Anterior cingulate cortex (tissue), 58 donors: ENCODE data around the gene MESP2.

Experiments used
- DNase-seq, 58 donors: peaks; one replicate each; lab custom pipeline; 2025; lab: John Stamatoyannopoulos, UW

MESP2 gene

DNA sequence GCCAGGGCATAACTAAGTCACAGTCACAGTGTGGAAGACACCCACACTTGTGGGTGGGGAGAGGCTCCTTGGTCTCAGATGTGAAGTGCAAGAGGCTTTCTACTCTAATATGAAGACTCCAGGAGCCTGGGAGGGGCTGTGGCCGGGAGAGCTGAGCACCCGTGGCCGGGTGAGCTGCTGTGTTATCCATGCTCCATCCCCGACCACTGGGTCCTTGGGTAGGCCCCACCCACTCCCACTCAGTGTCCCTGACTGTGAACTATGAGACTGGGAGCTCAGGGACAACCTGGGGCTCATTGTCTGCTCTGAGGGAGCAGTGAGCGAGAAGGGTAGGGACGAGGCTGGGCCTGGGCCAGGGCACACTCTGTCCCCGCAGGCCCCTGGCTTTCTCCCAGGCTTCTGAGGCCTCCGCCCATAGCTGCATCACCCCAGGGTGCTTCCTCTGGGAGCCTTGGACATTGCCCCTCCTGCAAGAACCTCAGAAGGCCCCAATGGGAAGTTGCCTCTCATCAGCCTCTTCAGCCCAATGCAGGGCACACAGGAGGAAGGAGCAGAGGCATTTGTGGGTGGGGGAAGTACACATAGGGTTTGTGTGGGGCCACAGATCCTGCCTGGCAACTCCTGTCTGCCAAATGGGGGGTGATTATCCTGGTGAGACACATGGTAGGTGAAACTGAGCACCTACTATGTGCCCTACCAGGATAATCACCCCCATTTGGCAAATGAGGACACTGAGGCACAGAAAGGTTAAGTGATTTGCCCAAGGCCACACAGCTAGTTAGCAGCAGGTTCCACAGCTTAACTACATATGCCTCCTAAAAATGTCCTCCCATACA lies 36.1 kb downstream of the MESP2 start:
- DNase-seq: no peak

DNA sequence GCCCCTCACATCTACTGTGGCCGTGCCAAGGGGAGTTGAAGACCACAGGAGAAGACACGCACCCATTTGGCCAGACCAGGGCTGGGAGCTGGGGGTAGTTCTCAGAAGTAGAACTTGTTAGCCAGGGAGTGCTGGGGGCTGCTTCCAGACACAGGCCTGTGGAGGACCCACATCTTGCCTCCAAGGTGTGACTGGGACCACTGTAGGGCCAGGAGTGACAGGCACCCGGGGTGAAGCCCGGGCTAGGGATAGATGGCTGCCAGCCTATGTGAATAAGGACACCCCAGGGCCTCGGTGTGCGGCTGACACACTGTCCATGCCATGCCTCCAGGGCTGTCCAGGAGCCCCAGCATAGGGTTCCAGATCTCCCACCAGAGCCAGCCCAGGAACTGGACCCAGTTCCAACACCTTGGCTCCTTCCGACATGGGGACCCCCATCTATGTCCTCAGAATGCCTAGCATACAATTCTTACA lies 36.8 kb downstream of the MESP2 start:
- DNase-seq: no peak

DNA sequence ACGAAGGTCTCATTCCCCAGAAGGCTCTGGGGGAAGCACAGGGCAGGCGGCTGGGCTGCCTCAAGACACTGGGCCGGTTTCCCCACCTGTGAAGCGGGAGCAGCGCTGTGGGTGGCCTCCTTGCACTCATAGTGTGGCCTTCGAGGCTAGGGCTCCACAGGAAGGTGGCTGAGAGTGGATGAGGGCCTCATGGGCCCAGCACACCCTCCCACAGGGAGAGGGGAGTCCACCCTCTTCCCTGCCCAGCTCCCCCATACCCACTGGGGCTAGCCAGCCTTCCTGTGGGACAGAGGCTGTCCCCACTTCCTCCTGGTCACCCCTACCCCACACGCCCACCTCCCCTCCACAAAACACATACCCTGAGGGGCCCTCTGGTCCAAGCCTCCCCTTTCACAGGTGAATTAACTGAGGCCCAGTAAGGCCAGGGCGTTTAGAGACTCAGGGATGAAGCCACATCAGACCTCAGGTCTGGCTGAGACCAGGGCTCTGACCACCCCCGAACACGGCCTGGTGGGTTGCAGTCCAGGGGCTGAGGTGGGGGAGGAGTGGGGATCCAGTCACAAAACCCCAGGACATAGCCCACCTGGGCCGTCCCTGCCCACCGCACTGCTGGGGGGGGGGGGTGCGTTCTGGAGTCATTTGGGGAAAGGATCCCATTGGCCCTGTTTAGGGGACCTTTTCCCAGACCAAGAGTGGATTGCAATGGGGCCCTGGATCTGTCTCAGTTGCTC lies 37.4 kb downstream of the MESP2 start:
- DNase-seq: no peak

DNA sequence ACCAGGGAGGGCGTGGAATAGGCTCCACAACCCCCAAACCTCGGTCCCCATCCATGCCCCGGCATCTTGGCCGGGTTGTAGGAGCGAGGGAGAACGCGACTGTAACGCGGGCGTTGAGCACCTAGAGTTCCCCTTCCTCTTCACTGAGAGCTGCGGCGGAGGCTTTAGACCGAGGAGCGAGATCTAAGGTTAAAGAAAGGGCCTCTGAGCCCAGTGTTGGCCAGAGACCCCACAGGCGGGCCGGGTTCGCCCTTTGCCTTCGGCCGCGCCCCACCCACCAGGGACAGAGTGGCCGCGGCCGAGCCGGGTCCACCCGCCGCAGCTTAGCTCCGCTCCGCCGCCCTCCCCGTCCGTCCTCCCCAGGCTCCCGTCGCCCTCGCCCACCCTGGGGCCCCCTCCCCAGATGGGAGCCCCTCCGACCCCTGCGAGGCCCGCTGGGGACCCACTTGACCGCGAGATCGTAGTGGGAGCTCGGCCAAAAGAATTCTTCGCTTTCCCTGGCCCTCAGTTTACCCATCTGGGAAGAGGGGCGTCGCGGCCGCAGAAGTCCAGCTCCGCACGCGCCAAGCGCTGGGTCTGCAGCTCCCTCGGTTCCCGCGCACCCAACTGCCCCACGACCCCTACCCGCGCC lies 38.1 kb downstream of the MESP2 start:
- DNase-seq: no peak

DNA sequence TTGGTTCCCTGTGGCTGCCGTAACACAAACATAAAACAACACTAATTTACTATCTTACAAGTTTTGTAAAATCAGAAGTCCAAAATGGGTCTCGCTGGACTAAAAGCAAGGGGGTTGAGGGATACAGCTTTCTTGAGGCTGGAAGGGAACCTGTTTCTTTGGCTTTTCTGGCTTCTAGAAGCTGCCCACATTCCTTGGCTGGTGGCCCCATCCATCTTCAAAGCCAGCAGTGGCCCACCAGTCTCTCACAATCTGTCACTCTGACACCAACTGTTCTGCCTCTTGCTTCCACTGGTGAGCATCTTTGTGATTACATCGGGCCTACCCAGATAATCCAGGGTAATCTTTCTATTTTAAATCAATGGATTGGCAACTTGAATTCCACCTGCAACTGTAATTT lies 39.6 kb downstream of the MESP2 start:
- no peak for DNase-seq

DNA sequence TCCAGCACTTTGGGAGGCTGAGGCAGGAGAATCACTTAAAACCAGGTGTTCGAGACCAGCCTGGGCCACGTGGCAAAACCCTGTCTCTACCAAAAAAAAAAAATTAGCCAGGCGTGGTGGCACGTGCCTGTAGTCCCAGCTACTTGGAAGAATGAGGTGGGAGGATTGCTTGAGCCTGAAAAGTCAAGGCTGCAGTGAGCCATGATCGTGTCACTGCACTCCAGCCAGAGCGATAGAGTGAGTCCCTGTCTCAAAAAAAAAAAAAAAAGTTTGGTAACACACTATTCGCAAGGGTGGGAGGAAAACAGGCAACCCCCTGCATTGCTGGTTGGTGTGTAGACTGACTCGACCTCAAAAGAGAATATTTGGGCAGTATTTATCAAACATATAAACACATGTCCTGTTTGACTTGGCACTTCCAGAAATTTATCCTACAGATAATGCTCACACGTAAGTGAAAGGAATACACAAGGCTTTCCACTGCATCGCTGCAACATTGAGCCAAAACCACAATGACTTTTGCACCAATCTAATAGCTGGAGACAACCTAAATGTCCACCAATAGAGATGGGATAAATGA lies 41.7 kb downstream of the MESP2 start:
- no peak for DNase-seq

DNA sequence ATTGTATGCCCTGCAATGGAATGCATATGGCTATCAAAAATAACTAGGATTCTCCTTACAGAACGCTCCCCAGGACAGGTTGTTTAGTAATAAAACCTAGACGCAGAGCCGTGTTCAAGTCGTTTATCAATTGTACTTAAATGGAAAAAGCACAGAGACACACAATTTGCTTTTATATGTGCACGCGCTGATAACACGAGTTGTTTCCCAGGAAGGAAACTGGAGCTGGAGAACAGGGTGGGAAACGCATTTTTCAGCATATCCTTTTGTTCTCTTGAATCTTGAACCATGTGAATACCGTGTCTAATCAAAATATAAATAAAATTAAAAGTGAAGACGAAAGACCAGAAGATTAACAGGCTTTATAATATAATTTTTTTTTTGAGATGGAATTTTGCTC lies 42.2 kb downstream of the MESP2 start:
- DNase-seq: no peak

DNA sequence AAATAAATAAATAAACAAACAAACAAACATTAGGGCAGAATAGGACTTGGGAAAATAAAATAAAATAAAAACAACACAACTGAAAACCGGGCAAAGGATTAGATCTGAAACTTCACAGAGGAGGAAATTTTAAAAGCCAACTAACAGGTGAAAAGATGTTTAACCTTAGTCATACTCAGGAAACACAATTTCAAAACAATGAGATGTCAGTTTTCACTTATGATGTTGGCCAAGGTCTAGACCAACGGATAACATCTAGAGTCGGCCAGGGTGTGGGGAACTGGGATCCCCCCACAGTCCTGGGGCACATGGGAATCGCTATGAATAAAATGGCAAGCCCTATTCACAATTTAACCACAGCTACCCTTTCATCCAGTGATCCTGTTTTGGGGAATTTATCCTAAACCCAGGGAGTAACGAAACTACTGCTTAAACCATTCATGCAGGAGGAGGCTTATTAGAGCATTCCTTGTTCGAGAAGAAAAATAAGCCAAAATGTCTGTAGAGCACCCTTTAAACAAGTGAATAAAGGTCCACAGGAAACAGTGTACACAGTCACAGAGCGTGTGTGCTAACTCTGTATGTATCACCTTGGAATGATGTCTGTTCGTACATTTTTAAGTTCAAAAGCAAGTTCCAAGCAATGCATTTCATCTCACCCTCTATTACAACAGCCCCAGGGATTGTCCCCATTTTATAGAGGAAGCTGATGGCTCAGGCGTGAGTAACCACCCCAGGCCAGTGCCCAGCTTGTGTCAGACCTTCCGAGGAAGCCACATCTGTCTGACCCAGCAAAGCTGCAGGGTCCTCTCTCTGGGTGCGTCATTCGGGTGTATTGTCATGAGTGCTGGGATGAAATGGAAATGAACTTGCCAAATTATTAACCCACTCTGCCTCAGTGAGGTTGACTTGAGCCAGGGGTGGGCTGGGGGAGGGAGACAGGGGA lies 44.8 kb downstream of the MESP2 start:
- DNase-seq: no peak

DNA sequence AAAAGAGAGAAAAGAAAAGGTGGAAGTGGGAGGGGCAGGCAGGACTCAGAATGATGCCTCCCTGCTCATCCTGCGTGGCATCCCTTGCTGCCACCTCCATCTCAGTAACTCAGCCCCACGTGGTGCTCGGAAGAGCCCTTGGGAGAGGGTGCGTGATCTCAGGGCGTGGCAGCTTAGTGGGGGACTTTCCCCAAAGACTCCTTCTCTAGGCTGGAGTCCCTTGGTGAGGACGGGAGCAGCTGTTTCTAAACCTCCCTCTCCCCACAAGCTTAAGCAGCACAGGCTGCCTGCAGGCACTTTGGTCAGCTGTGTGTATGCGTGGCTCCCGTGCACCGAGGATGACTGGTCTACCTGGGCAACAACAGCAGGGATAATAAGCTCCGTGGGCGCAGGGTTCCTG lies 45.9 kb downstream of the MESP2 start:
- DNase-seq: no peak

DNA sequence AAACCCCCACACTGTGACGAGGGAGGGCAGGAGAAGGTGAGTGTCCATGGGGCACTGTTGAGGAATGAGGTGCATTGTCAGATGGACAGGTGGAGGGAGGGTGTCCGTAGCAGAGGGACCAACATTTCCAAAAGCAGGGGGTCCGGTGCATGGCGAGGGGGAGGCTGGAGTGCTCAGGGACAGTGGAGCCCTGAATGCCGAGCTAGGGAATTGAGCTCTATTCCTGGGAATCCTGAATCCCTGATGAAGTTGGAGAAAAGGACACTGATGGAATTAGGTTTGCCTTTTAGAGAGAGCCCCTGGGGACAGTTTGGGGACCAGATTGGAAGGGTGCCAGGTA lies 46.4 kb downstream of the MESP2 start:
- DNase-seq: no peak

DNA sequence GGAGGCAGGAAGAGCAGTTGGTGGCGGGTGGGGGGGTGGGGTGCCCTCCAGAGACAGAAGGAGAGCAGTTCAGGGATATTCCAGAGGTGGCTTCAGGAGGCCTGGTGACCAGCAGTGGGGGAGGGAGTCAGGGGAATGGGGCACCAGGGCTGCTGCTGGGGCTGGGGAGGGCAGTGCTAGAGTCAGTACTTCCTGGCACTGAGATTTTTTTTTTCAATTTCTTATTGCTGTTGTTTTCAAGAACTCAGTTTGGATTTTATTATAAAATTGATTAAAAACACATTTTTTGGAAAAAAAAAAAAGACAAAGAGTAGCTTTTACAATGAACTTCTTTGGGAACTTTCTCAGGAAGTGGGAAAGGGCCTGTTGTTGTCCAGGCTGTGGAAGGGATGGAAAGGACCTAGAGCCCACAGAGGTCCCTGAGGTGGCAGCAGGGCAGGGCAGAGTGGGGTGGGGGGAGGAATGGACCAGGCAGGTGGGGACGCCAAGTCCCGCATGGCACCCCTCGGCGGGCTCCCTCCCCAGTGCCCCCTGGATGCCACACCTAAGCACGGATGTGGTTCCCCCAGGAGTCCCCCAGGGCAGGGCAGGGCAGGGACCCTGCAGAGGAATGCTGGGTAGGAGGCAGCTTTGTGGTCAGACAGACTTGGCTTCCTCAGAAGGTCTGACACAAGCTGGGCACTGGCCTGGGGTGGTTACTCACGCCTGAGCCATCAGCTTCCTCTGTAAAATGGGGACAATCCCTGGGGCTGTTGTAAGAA lies 47.0 kb downstream of the MESP2 start:
- no peak for DNase-seq

DNA sequence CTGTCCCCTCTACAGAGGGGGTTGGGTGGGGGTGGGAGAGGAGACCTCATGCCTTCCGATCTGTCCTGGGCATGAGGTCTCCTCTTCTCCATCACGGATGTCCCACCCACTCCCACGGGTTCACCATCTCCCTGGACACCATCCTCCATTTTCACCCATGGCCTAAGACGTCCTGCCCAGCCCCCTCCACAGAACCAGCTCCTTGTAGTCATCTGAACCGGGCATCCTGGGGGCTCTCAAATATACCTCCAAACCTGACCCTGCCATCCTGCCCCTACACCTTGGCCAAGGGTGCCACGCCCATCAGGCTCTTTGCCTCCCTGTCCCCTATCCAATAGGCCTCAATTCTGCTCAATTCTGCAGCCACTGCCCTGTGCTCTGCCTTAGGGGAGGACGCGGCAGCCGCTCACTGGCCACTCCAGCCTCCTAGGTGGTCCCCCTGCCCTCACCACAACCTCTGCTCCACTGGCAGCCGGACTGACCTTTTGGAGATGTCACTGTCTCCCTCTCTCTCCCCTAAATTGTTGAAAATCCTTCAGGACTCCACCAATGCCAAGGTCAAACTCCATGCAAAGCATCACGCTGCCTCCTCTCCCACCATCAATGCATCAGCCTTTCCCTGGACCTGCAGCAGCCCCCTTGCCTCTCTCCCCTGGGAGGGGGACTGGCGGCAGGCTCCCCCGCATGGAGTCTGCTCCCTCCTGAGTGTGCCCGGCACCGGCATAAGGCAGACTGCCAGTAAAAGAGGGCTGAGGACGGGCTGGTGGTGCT lies 47.9 kb downstream of the MESP2 start:
- no peak for DNase-seq

DNA sequence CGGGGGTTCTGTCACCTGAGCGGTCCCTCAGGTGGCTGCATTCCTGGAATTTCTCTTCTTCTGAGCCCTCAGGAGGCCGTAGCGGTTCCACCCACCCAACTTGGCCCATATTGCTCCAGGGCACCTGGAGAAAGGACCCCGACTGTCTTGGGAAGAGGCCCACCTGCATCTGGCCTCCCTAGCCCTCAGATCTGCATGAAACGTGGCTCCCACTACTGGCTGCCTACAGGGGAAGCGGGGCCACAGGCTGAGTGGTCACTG lies 48.4 kb downstream of the MESP2 start:
- no peak for DNase-seq

DNA sequence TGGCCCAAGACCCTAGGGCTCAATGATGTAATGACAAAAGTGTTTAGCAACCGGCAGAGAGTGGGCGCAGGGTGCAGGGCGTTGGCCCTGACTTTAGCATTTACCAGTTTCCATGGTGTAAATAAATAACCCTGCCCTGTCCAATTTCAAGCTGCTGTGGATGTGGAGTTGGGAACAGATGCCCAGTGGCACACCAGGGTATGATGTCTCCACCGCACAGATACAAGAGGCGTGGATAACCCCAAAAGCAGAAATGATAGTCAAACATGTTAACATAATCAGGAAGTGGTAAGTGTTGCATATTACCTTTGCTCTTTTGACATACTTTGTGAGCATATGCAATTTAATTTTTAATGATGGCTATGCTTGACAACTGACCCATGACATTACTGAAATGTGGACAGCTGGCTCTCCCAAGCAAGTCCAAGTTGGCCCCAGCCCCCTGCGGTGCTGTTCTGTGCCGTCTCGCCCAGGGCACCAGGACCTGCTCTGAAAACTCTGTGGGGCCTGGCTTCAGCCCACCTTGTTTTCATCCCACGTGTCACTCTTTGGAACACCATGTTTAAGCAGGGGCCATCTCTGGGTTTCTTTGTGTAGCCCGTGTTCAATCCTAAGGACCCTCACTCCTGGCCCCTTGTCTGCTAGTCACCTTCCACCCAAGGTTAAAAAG lies 49.3 kb downstream of the MESP2 start:
- no peak for DNase-seq

DNA sequence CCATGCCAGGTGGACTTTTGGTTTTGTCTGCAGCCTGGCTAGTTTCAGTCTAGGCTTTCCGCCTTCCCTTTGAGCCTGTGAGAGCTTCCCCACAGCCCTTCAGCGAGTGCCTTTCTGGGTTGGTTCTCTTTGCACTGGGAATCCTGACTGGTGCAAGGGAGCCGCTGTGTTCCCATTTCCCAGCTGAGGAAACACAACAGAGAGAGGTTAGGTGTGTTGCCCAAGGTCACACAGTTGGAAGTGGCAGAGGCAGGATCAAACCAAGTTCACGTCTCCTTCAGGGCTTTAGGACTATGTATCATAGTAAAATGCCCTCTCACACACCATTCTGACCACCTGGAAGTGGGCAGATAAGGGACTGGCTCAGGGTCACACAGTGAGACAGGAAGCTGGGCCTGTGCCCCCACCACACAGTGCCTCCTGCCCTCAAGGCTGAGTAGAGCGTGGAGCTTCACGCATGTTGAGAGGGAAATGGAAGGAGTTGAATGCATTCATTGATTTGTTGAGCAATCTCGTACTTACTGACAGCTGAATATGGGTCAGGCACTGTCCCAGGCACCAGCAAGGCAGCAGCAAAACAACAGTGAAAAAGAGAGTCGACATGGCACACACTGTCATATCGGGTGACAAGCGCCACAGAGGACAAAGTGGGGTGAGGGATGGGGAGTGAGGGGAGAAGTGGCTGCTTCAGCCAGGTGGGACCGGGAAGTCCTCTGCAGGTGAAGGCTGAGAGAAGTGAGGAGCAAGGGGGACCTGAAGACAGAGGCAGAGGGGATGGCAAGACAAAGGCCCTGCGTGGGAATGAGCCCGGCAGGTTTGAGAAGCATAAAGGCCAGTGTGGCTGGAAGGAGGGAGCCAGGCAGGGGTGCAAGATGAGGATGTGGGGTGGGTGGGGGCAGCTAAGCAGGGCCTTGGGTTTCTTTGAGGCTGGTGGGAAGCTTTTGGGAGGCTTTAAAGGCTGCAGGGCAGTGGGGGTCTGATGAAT lies 50.8 kb downstream of the MESP2 start:
- no peak for DNase-seq

DNA sequence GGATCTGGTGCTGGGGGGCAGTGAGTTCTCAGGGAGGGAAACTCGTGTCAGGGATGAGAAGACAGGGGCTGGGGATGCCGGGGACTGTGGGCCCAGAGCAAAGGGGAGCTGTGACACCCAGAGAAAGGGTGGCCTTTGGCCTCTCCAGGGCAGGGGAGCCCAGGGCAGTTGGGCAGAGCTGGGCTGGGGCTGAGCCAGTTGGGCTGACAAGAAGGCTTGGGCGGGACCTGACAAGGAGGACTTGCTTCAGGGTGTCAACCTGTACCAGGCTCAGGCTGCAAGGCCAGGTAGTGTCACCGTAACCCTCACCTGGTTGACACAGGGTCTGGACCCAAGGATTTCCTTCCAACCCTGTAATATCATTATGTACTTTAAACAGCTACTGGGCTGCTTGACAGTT lies 51.7 kb downstream of the MESP2 start:
- DNase-seq: no peak
